ENCODE results near the gene DNAJB12.
A peak's percentile ranks its signal among the peaks of the same experiment; 100 is the strongest.
"Not testable (repeated sequence)": the region's sequence is repeated elsewhere in the genome, so short reads cannot be mapped to it uniquely, and the experiment has no call there.

DNAJB12 gene

GRCh38 chr10:72354356-72355213 is at the start of gene DNAJB12:
Gene DNAJB12, minus strand, starts transcription at chr10:72354919. Its CDS starts 22 bp downstream, at chr10:72354897.
- peak; percentile 75 to 85 for DNase-seq (ENCODE audit: low read depth in 2 of 2)

- DNase-seq (ENCODE audit: low read depth in 2 of 2) = not testable (repeated sequence)
Observed at GRCh38 chr10:72395581-72395980, 40.9 kb upstream of the DNAJB12 start.

GRCh38 chr10:72392571-72392970 is 37.9 kb upstream of the DNAJB12 start:
- DNase-seq (ENCODE audit: low read depth in 2 of 2) = no peak

- no peak for DNase-seq (ENCODE audit: low read depth in 2 of 2)
Observed at GRCh38 chr10:72390764-72391163, 36.0 kb upstream of the DNAJB12 start.

GRCh38 chr10:72389716-72390115 is 35.0 kb upstream of the DNAJB12 start:
- DNase-seq (ENCODE audit: low read depth in 2 of 2) = no peak

- DNase-seq (ENCODE audit: low read depth in 2 of 2) = no peak
Observed at GRCh38 chr10:72389014-72389413, 34.3 kb upstream of the DNAJB12 start.

GRCh38 chr10:72388062-72388461 is 33.3 kb upstream of the DNAJB12 start:
- no peak for DNase-seq (ENCODE audit: low read depth in 2 of 2)

- no peak for DNase-seq (ENCODE audit: low read depth in 2 of 2)
Observed at GRCh38 chr10:72386916-72387586, 32.3 kb upstream of the DNAJB12 start.

GRCh38 chr10:72385724-72386123 is 31.0 kb upstream of the DNAJB12 start:
- DNase-seq (ENCODE audit: low read depth in 2 of 2) = no peak

- DNase-seq (ENCODE audit: low read depth in 2 of 2) = not testable (repeated sequence)
Observed at GRCh38 chr10:72384982-72385381, 30.3 kb upstream of the DNAJB12 start.

GRCh38 chr10:72379776-72380175 is 25.1 kb upstream of the DNAJB12 start:
- no peak for DNase-seq (ENCODE audit: low read depth in 2 of 2)

GRCh38 chr10:72379062-72379461 is 24.3 kb upstream of the DNAJB12 start:
- no peak for DNase-seq (ENCODE audit: low read depth in 2 of 2)

- no peak for DNase-seq (ENCODE audit: low read depth in 2 of 2)
Observed at GRCh38 chr10:72375585-72375984, 20.9 kb upstream of the DNAJB12 start.

- DNase-seq (ENCODE audit: low read depth in 2 of 2) = no peak
Observed at GRCh38 chr10:72375173-72375572, 20.5 kb upstream of the DNAJB12 start.

GRCh38 chr10:72370201-72370722 is 15.5 kb upstream of the DNAJB12 start:
- no peak for DNase-seq (ENCODE audit: low read depth in 2 of 2)

- DNase-seq (ENCODE audit: low read depth in 2 of 2) = no peak
Observed at GRCh38 chr10:72367301-72367960, 12.7 kb upstream of the DNAJB12 start.

GRCh38 chr10:72365106-72365895 is 10.6 kb upstream of the DNAJB12 start:
- no peak for DNase-seq (ENCODE audit: low read depth in 2 of 2)

- peak; percentile 61 to 78 for DNase-seq (ENCODE audit: low read depth in 2 of 2)
Observed at GRCh38 chr10:72364239-72364777, 9.6 kb upstream of the DNAJB12 start.

- DNase-seq (ENCODE audit: low read depth in 2 of 2) = no peak
Observed at GRCh38 chr10:72356987-72357386, 2.3 kb upstream of the DNAJB12 start.

GRCh38 chr10:72356115-72356514 is 1.4 kb upstream of the DNAJB12 start:
- no peak for DNase-seq (ENCODE audit: low read depth in 2 of 2)

GRCh38 chr10:72355214-72355555 is 466 bp upstream of the DNAJB12 start:
- DNase-seq (ENCODE audit: low read depth in 2 of 2) = no peak

Measured in stimulated activated CD4-positive, alpha-beta T cell treated with anti-CD3 and anti-CD28 coated beads, Interleukin-12 subunit alpha, Interleukin-12 subunit beta, amount 100 ng/mL, for 24 hours (primary cell).